GM21825 (cell line): ENCODE measurements around the gene NACAD.

ENCODE experiments used
- ATAC-seq: cut with Tn5 transposase; IDR thresholded peaks from one replicate; pipeline ENCODE4 v1.9.1; 2021; ENCODE audit warnings: mild to moderate bottlenecking, moderate library complexity; ENCODE audit not compliant: unreplicated experiment

NACAD gene

DNA sequence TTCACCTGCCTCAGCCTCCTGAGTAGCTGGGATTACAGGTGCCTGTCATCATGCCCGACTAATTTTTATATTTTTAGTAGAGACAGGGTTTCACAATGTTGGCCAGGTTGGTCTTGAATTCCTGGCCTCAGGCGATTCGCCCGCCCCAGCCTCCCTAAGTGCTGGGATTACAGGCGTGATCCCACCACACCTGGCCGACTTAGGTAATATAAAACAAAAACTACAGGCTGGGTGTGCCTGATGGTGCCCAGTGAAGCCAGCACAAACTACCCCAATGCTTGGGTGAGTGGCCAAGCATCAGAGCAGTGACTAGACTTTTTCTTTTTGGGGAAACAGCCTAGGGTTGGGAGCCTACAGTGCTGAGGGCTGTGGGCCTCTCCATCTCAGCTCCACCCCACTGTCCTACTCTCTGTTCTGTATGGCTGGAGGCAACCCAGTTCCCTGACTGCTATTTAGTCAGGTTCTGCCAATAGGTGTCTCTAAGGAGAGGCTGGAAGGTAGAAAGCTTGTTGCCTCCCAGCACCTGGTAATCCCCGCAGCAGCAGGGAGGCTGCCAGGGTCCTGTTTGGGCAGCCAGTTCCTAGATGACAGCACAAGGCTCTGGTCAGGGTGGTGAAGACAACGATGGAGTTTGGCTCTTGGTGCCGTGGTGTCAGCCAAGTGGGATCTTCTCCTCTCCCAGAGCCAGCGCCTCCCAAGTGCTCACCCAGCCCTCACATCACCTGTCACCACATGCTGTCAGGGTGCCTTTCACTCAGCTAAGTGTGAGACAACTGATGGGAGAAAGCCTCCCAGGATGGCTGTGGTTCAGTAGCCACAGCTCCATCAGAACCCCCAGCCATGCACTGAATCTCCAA, 10.4 kb upstream of the NACAD start:
- ATAC-seq, result no peak

DNA sequence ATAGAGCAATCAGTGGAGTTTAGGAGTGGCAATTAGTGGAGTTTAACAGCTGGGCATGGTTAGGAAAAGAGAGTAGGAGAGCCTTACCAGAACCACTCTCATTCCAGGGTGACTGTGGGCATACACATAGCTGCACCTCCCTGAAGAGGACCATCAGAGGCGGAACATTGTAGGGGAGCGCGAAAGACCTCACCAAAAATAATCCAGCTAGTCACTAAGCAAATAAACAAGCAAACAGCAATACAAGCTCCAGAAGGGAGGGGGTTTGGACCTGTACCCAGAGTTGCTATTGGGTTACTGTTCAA, 4.1 kb upstream of the NACAD start:
- no peak for ATAC-seq

DNA sequence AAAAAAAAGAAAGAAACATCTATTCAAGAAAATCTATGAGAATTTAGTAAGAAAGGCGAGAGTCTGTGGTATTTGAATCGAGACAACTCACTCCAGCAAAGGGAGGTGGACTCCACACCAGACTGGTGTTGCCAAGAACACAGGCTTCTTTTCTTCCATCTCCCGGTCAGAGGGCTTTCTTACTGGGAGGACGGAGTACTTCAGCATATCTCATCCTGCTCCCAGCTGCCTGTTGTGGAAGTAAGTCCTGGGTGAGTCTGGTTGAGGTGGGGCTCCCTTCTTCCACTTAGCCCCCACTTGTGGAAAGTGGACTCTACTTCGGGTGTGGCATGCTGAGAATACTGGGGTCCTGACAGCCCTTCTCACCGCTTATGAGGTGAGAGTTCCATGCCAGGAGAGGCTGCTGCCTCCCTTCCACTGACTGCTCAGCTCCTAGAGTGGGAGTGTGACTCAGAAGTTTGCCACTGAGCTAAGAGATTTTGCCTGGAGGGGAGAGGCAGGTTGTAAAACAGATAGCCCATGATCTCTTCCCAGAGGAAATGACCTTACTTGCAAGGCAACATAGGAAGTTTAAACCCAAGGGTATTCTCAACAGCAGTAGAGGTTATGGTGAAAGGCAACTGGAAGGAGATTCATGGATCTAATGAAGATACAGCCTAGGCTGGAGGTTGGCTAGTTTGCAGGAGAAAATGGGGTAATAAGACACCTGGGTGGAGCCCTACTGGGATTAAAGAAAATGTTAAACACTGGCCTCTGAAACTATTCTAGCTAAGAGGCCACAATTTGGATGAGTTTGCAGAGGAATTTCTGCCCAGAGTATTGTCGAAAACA, 3.5 kb upstream of the NACAD start:
- no peak for ATAC-seq

DNA sequence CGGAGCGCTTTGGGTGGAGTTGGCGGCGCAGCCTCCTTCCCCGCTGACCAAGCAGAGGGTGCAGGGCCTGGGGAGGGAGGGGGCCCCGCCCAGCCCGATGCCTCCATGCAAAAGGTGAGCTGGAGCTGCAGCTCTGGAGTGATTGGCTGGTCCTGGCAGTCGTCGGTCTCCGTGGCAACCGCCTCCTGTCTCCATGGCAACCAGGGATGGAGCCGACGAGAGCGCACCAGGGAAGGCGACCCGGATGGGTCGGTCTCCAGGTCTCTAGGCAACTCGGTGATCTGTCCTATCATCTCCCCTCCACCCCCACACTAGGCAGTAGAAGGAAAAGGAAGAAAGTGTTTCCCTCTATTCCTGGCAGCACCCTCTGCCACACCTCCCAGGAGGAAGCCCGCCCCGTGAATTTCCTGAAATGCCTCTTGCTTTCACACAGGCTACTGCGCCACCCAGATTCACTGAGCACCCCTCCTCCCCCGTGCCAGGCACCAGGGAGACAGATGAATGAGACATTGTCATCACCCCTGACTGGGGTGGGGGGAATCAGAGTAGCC, 647 bp upstream of the NACAD start:
- no peak for ATAC-seq

DNA sequence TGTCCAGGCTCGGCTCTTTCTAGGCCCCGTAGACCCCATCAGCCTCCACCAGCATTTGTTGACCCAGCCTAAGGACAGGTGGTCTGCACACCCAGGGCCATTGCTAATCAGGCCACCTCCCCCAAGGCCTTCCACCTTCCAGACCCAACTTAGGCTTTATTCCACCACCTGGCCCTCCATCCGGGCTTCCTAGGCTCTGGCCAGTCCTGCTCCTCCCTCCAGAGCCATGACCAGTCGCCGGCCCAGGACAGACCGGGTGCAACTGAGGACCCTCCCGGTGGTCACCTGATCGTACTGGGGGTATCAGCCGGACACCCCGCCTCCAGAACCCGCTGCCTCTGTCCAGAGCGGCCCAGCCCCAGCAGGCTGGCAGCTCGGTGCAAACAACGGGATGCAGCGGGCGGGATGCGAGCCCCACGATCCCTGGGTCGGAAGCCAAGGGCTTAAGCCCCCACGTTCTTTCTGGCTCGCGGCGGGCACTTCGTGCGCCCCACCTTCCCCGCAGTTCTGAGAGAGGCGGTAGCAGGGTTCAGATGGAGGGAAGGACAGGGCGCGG, 545 bp downstream of the NACAD start:
- ATAC-seq, result no peak

DNA sequence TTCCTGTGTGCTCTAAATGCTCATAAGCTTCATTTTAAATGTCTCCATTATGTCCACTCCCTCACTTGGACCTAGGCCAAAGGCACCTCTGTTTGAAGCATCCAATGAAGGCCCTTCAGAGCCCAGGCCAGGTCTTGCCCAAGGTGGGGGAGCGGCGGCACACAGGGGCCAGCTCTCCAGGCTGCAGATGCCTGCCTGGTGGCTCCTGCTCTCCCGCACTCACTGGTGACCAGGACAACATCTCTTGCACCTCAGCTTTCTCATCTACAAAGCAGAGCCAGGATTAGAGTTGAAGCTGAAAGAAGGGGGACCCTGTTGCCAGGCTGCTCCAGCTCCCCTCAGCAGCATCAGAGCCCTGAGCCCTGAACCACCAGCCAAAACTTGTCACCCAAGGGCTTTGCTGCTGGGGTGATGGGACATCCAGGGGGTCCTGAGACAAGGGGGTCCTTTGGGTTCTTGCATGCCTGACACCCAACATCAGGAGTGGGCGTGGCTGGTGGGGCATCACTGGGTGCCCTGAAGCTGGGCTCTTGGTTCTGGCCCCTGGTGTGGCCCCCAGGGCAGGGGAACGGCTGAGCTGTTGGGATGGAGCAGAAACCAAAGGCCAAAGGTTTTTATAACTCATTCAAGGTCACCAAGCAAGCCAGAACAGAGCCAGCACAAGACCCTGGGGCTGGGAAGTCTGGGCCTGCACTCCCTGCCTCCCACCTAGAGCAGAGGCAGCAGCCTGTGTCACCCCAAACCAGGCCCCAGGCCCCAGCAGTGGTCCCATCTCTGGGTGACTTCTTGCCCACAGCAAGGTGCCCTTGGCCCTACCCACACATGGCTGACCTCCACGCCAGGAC, 1.2 kb downstream of the NACAD start:
- ATAC-seq, result no peak

DNA sequence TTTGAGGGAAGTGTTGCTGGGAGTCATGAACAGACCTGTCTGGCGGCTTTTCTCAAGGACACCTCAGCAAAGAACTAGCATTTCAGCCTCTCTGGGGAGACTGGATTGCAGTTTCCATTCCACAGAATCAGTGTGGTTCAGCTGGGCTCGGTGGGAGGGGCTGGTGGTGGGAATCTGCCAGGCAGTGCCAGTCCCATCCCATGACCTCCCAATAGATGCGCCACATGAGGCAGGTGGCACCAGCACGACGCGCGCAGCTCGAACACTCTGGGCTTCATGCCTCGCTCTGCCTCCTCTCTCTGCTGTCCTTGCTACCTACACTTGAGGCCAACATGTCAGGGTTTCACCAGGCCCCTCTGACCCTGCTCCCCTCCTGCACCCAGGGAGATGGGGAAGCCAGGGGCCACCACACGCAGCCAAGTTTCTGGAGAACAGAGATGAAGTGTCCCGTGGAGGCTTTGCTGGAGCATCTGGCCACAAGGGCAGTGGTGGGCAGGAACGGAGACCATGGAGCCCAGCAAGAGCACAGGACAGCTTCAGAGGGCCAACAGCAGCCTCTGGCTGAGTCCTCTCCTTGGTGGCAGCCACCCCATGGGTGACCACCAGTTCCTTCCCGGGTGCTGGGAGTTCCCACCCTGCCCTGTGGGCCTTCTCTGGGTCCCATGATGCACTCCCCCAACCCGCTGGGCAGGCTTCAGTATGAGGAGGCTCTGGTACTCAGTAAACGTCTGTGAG, 2.3 kb downstream of the NACAD start:
- no peak for ATAC-seq

DNA sequence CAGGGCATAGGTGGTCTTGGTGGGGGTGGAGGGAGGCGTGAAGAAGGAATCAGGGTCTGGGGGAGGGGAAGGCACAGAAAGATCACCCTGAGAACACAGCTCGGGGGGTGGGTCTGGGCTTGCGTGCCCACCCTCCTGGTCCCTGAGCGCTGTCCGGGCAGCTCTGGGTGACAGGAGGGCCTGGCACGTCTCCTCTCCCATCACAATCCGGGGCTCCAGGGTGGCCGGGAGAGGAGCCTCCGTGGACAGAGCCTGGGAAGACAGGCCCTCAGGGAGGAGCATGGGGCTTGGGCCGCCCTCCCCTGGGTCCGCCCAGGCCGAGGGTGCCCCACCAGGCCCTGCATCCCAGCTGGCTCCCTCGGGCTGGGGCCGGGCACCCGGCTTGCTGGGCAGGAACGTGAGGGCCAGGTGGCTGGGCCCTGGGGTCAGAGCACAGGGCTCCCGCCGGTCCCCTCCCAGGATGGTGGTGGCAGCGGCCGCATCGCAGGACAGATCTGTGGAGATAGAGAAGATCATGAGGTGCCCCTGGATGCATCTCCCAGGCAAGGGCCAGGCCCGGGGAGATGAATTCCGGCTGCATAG, 3.1 kb downstream of the NACAD start:
- no peak for ATAC-seq

DNA sequence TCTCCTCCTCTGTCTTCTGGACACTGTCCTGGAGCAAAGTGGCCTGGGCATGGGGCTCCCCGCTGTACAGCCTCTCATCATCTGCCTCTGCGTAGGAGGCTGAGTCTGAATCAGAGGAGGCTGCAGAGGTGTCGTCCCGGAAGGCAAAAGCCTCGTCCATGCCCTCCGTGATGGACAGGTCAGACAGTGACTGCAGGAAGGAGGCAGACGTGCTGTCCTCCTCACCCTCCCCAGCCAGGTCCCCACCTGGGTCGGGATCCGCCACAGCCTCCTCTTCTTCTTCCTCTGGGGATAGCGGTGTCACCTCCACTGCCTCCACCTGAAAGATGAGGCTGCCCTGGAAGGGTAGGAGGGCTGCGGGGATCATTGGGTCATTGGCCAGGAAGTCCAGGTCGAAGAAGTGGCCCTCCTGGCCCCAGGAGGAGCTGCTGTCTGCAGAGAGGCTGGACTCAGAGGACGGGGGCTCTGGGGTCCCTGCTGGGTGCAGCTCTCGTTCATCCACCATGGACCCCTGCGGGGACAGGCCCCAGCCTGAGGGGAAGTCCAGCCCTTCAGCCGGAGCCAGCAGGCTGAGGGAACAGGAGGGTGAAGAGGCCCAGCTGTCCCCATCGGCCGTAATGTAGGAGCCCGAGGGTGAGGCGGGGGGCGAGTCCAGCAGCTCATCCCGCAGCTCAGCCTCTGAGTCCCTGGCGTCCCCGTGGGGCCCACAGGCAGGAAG, 3.7 kb downstream of the NACAD start:
- ATAC-seq, result no peak

DNA sequence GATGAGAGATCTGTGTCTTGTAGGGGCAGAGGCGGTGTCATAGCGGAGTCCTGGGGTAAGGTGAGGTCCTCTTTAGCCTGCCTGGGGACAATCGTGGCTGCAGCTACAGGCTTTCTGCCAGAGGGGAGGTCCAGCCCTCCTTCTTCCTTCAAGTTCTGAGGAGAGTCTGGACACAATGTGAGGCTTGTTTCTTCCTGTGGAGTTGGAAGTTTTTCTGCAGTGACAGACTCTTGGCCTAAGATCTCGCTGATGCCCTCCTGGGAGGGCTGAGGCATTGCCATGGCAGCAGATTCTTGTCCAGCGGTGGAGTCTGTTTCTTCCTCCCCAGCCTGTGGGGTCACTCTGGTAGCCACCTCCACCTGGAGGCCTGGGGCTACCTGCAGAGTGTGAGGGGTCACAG, 4.4 kb downstream of the NACAD start:
- no peak for ATAC-seq

DNA sequence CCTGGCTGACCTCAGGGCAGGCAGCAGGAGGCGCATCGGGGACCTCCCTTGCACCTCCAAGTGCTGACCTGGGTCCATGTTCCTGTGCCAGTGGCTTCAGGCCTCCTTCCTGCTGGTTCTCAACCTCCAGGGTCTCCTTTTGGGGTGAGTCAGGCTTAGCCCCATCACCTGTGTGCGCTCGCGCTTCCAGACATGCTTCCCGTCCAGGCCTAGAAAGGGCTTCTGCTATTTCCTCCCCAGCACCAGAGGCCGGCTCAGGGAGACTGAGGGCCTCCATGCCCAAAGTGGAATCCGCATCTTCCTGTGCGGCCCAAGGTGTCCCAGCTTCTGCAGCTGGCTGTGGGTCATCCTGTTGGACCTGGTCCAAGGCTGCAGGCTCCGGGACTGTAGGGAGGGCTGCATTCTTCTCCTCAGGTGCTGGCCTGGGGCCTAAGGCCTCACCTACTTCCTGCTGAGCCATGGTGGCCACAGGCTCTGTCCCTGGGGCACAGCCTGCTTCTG, 5.9 kb downstream of the NACAD start:
- ATAC-seq, result no peak

DNA sequence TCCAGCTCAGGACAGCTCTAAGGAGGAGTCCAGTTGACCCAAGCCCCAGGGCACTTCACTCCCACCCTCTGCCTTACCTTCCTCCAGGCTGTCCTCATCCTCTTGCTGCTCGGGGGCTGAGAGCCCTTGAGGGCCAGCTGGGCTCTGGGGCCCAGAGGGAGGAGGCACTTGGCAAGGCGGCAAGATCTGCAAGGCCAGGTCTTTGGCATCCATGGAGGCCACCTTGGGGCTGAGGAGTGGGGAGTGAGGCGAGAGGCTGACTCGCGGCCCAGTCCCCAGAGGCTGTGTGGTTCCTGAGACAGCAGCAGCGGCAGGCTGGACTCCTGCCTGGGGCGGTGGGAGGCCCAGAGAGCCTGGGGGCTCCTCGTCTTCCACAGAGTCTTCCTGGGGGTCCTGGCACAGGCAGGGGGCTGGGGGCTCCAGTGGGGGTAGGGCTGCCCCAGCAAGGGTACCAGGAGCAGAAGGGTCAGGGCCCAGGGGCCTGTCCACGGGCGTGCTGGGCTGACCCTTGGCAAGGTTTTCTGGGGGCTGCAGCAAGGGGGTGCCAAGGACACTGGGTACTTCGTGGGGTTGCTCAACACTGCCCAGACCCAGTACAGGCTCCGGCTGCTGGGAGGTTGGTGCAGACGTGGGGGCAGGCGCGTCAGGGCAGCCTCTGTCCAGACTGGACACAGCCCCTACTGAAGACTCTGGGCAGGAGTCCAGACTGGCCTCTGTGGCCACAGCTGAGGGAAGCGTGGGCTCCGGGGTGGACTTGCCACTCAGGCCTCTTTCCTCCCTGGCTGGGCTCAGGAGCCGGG, 6.5 kb downstream of the NACAD start:
- ATAC-seq, result no peak

DNA sequence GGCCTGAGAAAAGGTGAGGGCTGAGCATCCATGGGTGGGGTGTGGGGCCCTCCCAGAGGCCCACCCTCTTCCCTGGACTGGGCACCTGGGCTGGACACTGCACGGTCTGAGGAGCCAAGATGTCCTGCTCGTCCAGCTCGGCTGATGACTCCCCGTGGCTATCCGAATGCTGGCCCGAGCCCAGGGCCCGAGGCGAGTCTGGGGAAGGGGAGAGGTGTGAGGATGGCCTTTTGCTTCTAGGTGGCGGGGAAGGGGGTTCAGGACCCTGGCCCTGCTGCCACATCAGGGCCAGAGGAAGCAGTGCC, 7.1 kb downstream of the NACAD start:
- no peak for ATAC-seq

DNA sequence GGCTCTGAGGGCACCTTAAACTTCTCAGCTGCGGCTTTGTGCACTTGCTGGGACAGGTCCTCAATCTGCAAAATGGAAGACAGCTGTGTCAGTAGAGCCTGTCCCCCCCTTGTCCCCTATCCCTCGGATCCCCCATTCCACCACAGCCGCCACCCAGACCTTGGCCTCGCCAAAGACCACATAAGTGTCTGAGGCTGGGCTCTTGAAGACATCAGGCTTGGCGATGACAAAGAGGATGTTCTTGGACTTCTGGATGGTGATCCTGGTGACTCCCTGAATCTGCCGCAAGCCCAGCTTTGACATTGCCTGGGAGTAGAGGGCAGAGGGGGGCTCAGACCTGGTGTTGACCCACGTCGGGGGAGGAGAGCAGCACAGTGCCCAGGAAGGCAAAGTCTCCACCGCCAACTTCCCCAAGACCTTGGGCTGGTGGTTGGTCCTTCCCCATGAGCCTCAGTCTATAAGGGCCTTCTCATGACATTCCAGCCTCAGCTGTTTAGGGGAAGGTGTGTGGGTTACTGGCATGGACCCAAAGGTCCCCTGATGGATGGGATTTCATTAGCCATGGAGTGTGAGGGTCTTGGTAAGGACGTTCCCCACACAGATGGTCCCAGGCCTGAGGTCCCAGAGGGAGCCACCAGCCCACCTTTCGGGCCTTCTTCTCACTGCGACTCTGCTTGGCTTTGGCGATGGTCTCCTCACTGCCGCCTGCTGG, 7.7 kb downstream of the NACAD start:
- ATAC-seq, result no peak

DNA sequence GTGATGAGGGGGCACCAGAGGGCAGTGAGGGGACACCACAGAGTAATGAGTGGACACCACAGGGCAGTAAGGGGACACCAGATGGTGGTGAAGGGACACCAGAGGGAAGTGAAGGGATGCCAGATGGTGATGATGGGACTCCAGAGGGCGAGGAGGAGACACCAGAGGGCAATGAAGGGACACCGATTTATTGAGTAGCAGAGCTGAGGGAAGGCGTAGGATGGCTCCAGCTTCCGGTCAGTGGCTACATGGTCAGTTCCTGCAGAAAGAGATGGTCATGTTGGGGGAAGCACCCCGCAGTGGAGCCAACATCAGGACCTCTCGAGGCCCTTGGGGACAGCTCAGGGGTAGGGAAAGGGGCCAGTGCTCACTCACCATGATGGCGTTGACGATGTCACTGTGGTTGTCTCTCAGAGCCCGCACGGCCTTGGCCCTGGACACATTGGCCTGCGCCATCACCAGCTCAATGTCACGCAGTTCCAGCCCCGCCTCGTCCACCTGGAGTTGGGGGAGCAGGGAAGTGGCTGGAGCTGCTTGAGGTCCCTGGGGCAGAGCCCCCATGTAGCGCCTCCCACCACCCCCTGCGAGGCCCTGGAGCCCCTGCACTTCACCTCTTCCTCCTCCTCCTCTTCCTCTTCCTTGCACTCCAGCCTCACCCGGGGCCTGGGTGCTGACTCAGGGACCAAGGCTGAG, 8.4 kb downstream of the NACAD start:
- no peak for ATAC-seq

DNA sequence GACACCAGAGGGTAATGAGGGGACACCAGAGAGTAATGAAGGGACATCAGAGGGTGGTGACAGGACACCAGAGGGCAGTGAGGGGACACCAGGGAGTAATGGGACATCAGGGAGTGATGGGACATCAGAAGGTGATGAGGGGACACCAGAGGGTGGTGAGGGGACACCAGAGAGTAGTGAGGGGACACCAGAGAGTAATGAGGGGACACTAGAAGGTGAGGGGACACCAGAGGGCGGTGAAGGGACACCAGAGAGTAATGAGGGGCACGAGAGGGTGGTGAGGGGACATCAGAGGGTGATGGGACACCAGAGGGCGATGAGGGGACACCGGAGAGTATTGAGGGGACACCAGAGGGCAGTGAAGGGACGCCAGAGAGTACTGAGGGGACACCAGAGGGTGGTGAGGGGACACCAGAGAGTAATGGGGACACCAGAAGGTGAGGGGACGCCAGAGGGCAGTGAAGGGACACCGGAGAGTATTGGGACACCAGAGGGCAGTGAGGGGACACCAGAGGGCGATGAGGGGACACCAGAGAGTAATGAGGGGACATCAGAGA, 10.6 kb downstream of the NACAD start:
- no peak for ATAC-seq

DNA sequence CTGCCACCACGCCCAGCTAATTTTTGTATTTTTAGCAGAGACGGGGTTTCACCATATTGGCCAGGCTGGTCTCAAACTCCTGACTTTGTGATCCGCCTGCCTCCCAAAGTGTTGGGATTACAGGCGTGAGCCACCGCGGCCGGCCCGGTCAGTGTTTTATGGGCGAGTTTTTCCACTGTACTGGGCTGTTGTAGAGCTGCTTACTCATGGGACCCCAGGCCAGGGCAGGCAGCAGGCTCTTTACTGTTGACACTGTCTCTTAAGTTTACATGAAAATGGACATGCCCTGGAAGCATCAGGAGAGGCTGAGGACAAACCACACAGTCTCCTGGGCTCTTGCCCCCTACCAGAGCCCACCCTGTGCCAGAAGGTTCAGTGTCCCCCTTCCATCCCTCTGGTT, 11.2 kb downstream of the NACAD start:
- ATAC-seq, result no peak
